ENCODE measurements around the gene MAP3K3.
"Not testable (repeated sequence)": the region's sequence is repeated elsewhere in the genome, so short reads cannot be mapped to it uniquely, and the experiment has no call there.

MAP3K3 gene

DNA sequence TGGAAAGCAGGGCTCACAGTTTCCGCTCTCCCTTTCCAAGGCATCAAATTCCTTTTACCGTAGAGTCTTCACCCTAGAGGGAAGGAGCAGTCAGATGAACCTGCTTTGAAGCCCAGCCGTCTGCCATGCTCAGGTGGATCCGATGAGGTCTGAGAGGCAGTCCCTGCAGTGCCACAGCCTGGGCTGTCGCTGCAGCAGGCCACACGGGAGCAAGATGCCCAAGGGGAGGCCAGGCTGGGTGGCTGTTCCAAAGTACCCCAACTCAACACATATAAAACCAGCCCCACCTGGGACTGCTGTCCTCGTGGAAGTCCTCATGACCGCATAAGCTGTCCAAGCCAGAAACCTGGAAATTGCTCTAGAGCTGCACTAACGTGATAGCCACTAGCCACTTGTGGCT is 82.6 kb downstream of the MAP3K3 start:
- no peaks in the 10 kb centered on the region for H3K27me3 Mint-ChIP-seq
- H3K36me3 Mint-ChIP-seq (ENCODE audit: low read depth): peaks cover 81% of the 10 kb centered on the region
- no peak overlapping the region for H3K4me3 Mint-ChIP-seq
- no peaks in the 10 kb centered on the region for H3K9me3 Mint-ChIP-seq
- no peak overlapping the region for H3K27ac Mint-ChIP-seq
- intact Hi-C loops (cut with micrococcal nuclease): no loop called here
- peaks cover 59% of the 10 kb centered on the region for H3K4me1 Mint-ChIP-seq (ENCODE audit: low read depth)

DNA sequence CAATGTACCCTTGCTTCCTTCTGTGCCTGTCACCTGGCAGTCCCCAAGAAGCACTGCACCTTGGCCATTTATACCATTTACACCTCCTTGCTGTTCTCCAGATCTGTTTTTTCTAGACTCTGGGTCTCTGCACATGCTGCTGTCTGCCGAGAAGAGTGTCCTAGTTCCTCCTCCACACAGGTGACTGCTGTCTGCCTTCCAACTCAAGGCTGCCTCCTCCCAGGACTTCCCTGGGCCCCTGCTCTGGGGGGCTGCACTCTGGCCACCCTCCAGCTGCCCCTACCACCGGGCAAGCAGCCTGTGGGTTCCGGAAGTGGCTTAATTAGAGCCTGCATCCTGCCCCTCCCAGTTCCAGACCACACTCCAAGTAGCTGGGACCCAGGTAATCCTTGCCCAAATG is 83.4 kb downstream of the MAP3K3 start:
- H3K27me3 Mint-ChIP-seq: no peaks in the 10 kb centered on the region
- no peak overlapping the region for H3K4me3 Mint-ChIP-seq
- intact Hi-C loops (cut with micrococcal nuclease): no loop called here
- H3K36me3 Mint-ChIP-seq (ENCODE audit: low read depth): peaks cover 89% of the 10 kb centered on the region
- H3K27ac Mint-ChIP-seq: no peak overlapping the region
- no peaks in the 10 kb centered on the region for H3K9me3 Mint-ChIP-seq
- peaks cover 58% of the 10 kb centered on the region for H3K4me1 Mint-ChIP-seq (ENCODE audit: low read depth)

DNA sequence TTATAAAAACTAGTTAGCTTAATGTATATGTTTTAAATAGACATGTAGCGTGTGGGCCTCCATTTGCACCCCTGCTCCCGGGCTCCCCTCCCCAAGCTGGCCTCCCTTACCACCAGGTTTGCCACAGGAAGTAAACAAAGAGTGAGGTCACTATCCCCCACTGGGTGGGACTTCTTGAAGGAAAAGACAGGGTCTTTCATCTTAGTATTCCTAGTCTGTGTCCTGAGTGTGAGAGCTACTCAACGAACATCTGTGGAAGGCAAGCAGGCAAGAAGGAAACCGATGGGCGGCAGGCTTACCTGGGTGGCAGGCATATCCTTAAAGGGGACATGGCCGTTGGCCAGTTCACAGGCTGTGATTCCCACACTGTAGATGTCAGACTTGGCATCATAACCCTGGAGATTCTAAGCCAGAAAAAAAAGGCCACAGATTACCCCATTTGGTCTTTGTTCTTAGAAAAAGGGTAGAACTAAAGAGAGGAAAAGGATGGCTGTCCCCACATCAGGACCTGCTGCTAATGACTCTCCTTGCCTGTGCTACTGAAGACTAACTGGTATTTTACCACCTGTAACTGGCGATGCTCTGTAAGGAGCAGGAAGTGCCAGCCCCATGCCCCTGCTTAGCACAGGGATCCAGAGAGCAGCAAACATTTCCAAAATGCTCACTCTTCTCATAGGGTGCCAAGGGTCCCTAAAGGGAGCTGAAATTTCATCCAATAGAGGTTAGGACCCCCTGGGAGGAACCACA is 84.3 kb downstream of the MAP3K3 start:
- Mint-ChIP-seq H3K4me1 (ENCODE audit: low read depth) (peaks cover 50% of the 10 kb centered on the region), H3K4me3 (no peak overlapping the region), H3K9me3 (no peaks in the 10 kb centered on the region), H3K36me3 (ENCODE audit: low read depth) (peaks cover 93% of the 10 kb centered on the region), H3K27ac (no peak overlapping the region), H3K27me3 (no peaks in the 10 kb centered on the region)
- intact Hi-C loops (cut with micrococcal nuclease): no loop called here

DNA sequence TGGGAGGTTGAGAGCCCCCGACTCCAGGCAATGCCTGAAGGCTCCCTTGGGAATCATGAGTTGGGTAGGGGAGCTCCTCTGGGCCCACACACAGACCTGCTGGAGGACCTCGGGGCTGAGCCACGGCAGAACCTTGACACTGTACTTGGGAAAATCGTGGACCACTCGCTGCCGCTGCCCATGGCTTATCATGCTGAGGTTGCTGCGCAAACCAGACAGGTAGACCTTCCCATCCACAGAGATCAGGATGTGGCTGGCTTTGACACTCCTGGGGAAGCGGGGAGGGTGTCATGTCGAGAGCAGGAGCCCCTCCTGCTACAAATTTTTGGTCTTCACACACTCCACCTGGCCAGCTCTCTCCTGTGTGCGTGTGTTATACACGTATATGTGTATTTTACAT is 84.9 kb downstream of the MAP3K3 start:
- Mint-ChIP-seq H3K4me1 (ENCODE audit: low read depth) (peaks cover 45% of the 10 kb centered on the region), H3K9me3 (no peaks in the 10 kb centered on the region), H3K4me3 (no peak overlapping the region), H3K27me3 (no peaks in the 10 kb centered on the region), H3K36me3 (ENCODE audit: low read depth) (peaks cover 97% of the 10 kb centered on the region), H3K27ac (no peak overlapping the region)
- intact Hi-C loops (cut with micrococcal nuclease): no loop called here

DNA sequence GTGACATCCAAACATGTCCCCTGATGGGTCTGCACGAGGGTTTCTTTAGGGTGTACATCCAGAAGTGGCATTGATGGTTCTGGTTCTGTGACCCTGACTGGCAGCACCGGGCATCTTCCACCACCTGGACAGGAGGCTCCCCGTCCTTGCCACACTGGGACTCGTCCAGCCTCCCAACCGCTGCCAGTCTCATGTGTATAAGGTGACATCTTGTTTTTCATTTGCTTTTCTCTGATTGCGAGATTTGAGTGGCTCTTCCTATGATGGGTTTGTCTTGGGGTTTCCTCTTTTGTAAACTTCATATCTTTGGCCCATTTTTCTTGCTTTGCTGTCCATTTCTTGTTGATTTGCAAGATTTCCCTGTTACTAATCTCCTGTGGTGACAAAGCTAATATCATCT is 86.9 kb downstream of the MAP3K3 start:
- Mint-ChIP-seq H3K4me3 (no peak overlapping the region), H3K9me3 (no peaks in the 10 kb centered on the region), H3K27ac (no peak overlapping the region), H3K36me3 (ENCODE audit: low read depth) (peaks cover 100% of the 10 kb centered on the region), H3K27me3 (no peaks in the 10 kb centered on the region), H3K4me1 (ENCODE audit: low read depth) (peaks cover 25% of the 10 kb centered on the region)
- intact Hi-C loops (cut with micrococcal nuclease): no loop called here

DNA sequence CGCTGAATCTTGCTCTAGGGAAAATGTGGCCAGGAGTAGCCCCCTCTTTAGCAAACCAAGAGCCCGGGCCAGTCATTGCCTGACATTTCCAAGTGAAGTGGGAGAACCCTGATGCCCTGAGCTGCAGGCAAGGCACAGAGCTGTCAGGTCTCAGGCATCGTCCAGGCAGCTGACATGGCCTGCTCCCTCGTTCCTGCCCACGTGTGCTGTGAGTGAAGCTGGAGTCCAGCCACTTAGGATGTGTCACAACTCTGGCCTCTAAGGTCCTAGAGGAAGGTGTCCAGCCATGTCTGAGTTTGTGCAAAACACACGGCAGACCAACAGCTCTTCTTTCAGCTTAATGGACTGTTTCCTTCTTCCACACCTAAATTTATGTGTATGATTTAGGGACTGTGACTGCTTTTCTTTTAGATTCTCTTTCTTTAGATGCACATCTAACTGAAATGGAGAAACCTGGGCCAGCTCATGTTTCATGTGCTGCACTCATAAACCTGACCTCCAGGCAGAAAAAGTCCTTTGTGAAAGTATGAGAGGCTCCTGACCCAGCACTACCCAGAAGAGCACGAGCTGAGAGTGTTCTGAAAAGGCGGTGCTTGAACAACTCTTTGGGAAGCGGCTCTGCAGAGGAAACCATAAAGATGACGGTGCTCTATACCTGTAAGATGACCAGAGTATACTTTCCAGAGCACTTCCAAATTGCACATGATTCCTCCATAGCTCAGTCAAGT is 92.5 kb downstream of the MAP3K3 start:
- peaks cover 5% of the 10 kb centered on the region for H3K4me1 Mint-ChIP-seq (ENCODE audit: low read depth)
- no peak overlapping the region for H3K27ac Mint-ChIP-seq
- H3K27me3 Mint-ChIP-seq: no peaks in the 10 kb centered on the region
- H3K9me3 Mint-ChIP-seq: no peaks in the 10 kb centered on the region
- H3K36me3 Mint-ChIP-seq (ENCODE audit: low read depth): peaks cover 80% of the 10 kb centered on the region
- no peak overlapping the region for H3K4me3 Mint-ChIP-seq
- intact Hi-C loops (cut with micrococcal nuclease): no loop called here

DNA sequence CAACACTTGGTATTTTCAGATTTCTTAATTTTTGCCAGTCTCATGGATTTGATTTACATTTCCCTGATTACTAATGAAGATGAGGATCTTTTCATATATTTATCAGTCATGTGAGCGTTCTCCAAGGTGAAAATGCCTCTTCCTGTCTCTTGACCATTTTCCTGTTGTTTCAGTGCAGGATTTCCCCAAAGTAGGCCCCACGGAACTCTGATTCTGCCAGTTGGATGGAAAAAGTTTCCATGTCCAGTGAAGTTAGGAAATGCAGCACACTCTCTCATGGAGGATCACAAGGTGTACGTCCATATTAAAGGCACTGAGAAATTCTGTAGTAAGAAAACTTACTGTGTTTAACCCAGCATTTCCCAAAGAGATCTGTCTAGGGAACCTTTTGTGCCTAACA is 94.2 kb downstream of the MAP3K3 start:
- Mint-ChIP-seq H3K27ac (no peak overlapping the region), H3K9me3 (no peaks in the 10 kb centered on the region), H3K36me3 (ENCODE audit: low read depth) (peaks cover 79% of the 10 kb centered on the region), H3K4me3 (no peak overlapping the region), H3K27me3 (no peaks in the 10 kb centered on the region), H3K4me1 (ENCODE audit: low read depth) (peaks cover 5% of the 10 kb centered on the region)
- intact Hi-C loops (cut with micrococcal nuclease): no loop called here

DNA sequence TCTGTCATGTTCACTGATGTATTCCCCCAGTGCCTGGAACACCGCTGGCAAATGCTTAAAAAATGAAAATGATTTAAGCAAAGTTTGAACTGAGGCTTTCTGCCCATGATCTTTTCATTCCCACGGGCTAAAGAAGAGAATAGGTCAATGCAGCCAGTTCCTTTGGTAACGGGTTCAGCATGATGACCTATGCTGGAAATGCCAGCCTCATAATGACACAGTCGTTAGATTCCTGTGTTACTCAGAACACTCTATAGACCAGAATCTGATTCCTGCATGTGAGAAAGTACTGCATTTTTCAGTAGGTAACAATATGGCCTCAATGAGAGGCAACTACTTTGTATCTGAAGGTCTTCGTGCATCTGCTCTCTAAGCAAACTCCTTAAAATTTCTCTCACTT is 96.8 kb downstream of the MAP3K3 start:
- Mint-ChIP-seq H3K27me3 (no peaks in the 10 kb centered on the region), H3K36me3 (ENCODE audit: low read depth) (peaks cover 72% of the 10 kb centered on the region), H3K9me3 (no peaks in the 10 kb centered on the region), H3K4me3 (no peak overlapping the region), H3K4me1 (ENCODE audit: low read depth) (peaks cover 5% of the 10 kb centered on the region), H3K27ac (no peak overlapping the region)
- intact Hi-C loops (cut with micrococcal nuclease): no loop called here

DNA sequence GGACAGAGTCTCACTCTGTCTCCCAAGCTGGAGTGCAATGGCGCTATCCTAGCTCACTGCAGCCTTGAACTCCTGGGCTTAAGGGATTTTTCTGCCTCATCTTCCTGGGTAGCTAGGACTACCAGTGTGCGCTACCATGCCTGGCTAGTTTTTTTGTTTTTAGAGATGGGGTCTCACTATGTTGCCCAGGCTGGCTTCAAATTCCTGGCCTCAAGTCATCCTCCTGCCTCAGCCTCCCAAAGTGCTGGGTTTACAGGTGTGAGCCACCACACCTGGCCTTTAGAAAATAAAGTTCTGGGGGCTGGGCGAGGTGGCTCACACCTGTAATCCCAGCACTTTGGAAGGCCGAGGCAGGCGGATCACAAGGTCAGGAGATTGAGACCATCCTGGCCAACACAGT is 98.0 kb downstream of the MAP3K3 start:
- intact Hi-C loops (cut with micrococcal nuclease); H3K27me3 Mint-ChIP-seq; H3K4me1 Mint-ChIP-seq (ENCODE audit: low read depth); H3K27ac Mint-ChIP-seq; H3K4me3 Mint-ChIP-seq; H3K9me3 Mint-ChIP-seq: not testable (repeated sequence)
- peaks cover 72% of the 10 kb centered on the region for H3K36me3 Mint-ChIP-seq (ENCODE audit: low read depth)

DNA sequence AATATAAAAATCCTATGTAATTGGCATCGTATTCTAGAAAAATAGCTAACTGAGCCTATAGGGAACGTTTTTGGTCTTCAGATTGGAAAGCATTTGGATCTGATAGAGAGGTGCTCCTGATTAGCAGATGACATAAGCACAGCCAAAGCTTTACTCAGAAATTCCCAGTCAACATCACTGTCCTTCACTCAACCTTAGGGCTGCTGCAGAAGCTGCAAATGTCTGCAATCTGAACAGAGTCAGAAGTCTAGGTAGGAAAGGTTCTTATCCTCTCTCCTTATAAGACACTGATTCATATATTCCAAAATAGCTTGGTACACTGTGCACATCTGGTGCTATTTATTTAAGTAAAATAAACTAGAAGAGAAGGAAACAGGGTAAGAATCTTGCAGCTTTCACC is 100.2 kb downstream of the MAP3K3 start:
- Mint-ChIP-seq H3K27ac (no peak overlapping the region), H3K4me1 (ENCODE audit: low read depth) (no peaks in the 10 kb centered on the region), H3K36me3 (ENCODE audit: low read depth) (peaks cover 72% of the 10 kb centered on the region), H3K9me3 (no peaks in the 10 kb centered on the region), H3K4me3 (no peak overlapping the region), H3K27me3 (no peaks in the 10 kb centered on the region)
- intact Hi-C loops (cut with micrococcal nuclease): no loop called here

DNA sequence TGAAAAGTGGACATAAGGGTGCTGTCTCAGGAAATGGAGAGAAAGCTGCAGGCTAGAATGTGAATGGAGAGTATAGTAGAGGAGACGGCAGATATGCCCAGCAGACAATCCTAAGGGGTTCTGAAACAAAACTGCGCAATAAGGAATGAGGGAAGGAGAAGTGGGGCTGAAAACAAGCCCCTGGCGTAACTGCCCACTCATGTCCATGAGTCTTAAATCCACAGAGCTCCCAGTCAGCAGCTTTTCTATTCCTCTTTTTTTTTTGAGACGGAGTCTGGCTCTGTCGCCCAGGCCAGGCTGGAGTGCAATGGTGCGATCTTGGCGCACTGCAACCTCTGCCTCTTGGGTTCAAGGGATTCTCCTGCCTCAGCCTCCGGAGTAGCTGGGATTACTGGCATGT is 113.5 kb downstream of the MAP3K3 start:
- peaks cover 35% of the 10 kb centered on the region for H3K36me3 Mint-ChIP-seq (ENCODE audit: low read depth)
- H3K27ac Mint-ChIP-seq: peak overlapping the region; percentile 65
- intact Hi-C loops (cut with micrococcal nuclease): no loop called here
- H3K9me3 Mint-ChIP-seq: no peaks in the 10 kb centered on the region
- peaks cover 41% of the 10 kb centered on the region for H3K4me1 Mint-ChIP-seq (ENCODE audit: low read depth)
- peak overlapping the region; percentile 0 for H3K4me3 Mint-ChIP-seq
- no peaks in the 10 kb centered on the region for H3K27me3 Mint-ChIP-seq

DNA sequence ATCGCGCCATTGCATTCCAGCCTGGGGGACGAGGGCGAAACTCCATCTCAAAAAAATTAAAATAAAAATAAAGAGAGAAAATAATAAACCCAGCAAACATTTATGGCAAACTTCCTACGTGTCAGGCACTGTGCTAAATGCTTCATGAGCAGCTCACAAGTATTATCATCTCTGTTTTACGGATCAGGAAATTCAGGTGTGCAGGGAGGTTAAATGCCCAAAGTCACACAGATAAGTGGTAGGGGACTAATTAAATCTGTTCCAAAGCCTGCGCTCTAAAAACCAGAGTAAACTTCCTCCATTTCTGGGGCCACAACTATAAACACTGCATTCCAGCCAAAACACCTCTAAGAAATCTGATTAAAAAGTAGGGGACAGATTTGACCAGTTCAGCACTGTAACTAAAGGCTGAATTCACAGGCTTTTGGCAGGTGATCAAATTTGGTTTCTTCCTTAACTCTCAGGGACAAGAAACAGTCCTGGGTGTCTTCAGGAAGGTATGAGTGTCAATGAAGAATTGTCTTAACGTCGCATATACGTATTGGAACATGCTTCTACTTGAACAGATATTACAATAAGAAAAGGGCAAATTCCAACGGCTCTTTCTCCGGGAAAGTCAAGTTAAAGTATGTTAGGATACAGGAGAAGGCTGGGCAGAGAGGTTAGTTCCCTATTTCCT is 118.4 kb downstream of the MAP3K3 start:
- H3K4me1 Mint-ChIP-seq (ENCODE audit: low read depth): peaks cover 33% of the 10 kb centered on the region
- no peaks in the 10 kb centered on the region for H3K27me3 Mint-ChIP-seq
- H3K9me3 Mint-ChIP-seq: no peaks in the 10 kb centered on the region
- H3K4me3 Mint-ChIP-seq: peak overlapping the region; percentile 99
- peaks cover 30% of the 10 kb centered on the region for H3K36me3 Mint-ChIP-seq (ENCODE audit: low read depth)
- intact Hi-C loops (cut with micrococcal nuclease): loop anchor here (1.0 to 5.0 kb wide), 3 partner anchors 40 to 118 kb away; partner anchors contain the start of genes LIMD2, MAP3K3 and SMARCD2
- H3K27ac Mint-ChIP-seq: peak overlapping the region; percentile 98

DNA sequence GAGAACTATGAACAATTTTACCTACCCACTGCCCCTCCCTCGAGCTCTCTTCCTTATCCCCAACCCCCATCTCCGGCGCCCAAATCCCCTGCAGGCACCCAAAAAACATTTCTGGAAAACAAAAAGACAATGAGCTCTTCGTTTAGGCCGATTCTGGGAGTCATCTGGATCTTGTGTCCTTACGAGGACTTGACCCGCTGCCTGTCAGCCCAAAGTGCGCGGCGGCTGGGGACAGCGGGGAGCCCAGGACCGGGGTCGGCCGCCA is 118.9 kb downstream of the MAP3K3 start:
- Mint-ChIP-seq H3K27me3 (no peaks in the 10 kb centered on the region), H3K36me3 (ENCODE audit: low read depth) (peaks cover 35% of the 10 kb centered on the region), H3K4me3 (peak overlapping the region; percentile 99), H3K4me1 (ENCODE audit: low read depth) (peaks cover 29% of the 10 kb centered on the region), H3K27ac (peak overlapping the region; percentile 98), H3K9me3 (no peaks in the 10 kb centered on the region)
- intact Hi-C loops (cut with micrococcal nuclease): loop anchor here (1.0 to 5.0 kb wide), 3 partner anchors 41 to 119 kb away; partner anchors contain the start of genes LIMD2, MAP3K3 and SMARCD2

DNA sequence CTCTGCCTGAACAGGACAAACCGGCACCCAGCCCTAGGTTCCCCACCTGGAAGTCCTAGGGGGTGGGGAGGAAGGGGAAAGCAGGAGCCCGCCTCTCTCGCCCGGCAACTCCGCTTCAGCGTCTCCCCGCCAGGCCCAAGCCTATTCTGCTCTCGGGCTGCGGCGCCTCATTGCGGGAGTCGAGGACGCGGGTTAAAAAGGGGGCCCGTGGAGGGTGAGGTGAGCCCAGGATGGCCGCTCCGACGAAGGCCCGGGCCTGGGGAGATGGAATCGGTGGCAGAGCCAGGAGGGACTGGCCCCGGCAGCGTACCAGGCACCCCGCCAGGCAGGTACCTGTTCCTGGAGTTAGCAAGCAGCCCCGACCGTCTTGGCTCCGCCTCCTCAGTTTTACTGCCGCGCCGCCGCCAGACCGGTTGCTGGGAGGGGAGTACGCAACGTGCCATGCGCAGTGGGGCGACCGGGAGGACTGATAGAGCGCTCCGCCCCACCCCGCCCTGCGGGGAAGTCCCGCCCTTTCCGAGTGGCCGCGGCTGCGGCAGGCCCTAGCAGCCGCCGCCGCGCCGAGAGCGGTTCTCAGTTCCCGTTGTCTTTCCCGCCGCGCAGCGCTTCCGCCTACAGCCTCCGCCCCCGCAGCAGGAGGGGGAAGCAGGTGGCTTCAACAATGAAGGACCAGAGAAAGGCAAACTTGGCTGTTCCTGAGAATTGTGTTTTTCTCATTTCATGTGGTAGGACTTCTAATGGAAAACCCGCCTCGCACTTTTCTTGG is 119.4 kb downstream of the MAP3K3 start, which contains the start of gene STRADA:
STRADA (minus strand) TSS at position 392 of the 766 bp plus-strand sequence. CDS start 13,430 bp downstream, outside the sequence.
- Mint-ChIP-seq H3K36me3 (ENCODE audit: low read depth) (peaks cover 40% of the 10 kb centered on the region), H3K4me1 (ENCODE audit: low read depth) (peaks cover 25% of the 10 kb centered on the region), H3K9me3 (no peaks in the 10 kb centered on the region), H3K4me3 (peak within 1 kb of the TSS; percentile 99), H3K27ac (peak within 1 kb of the TSS; percentile 98), H3K27me3 (no peaks in the 10 kb centered on the region)
- intact Hi-C loops (cut with micrococcal nuclease): loop anchor here (1.0 to 5.0 kb wide), 4 partner anchors 32 to 119 kb away; partner anchors contain the start of genes CCDC47, LIMD2, MAP3K3 and SMARCD2
